SK-N-MC (cell line): ENCODE results near the gene CASP10.
"Not testable (repeated sequence)": the region's sequence is repeated elsewhere in the genome, so short reads cannot be mapped to it uniquely, and the experiment has no call there.

ENCODE experiments used
- EZH2 ChIP-seq: fragments of 200-600 bp; sonication (generic); IDR thresholded peaks from one replicate; pipeline ENCODE4 v1.6.1; 2017; ENCODE audit warnings: antibody characterized with exemption
- FOXP2 ChIP-seq: optimal IDR thresholded peaks from 2 replicates; pipeline ENCODE3; 2011; ENCODE audit warnings: mild to moderate bottlenecking, moderate library complexity; ENCODE audit not compliant: insufficient read depth; ENCODE audit errors: extremely low read length, control extremely low read depth
- POLR2AphosphoS5 ChIP-seq: IDR thresholded peaks from 2 replicates; pipeline ENCODE4 v1.6.1; 2012; ENCODE audit warnings: mild to moderate bottlenecking, low read depth, low read length, borderline replicate concordance

GRCh38 chr2:201149821-201150165 is 33.1 kb upstream of the CASP10 start:
- TF ChIP-seq EZH2, POLR2AphosphoS5, FOXP2: not testable (repeated sequence)
